Liver (tissue), 9 donors: ENCODE results near the gene CACNA1D. TPM values are rescaled to one million over a fixed set of nuclear protein-coding genes. Genes with fewer than 3 reads are reported as not detected.

Experiments
- DNase-seq: peaks from one replicate; pipeline ENCODE4 v3.0.0-alpha.2; 2017; ENCODE audit warnings: low spot score
- H3K27ac ChIP-seq, 2 donors: one replicate each; pipeline ENCODE4 v1.7.0; 2013; ENCODE audit warnings: inconsistent platforms in 2 of 2, low read length in 2 of 2, control low read depth in 1 of 2, low read depth in 1 of 2, mild to moderate bottlenecking in 1 of 2
- H3K27me3 ChIP-seq, 4 donors: one replicate each; pipeline versions ENCODE4 v1.6.1 to v1.7.0; 2013; ENCODE audit warnings: low read length in 3 of 4, inconsistent platforms in 1 of 4, mild to moderate bottlenecking in 1 of 4, moderate library complexity in 1 of 4; ENCODE audit not compliant: control insufficient read depth in 4 of 4, insufficient read depth in 4 of 4
- H3K36me3 ChIP-seq, 4 donors: one replicate each; pipeline versions ENCODE4 v1.6.1 to v1.7.0; 2013; ENCODE audit warnings: low read length in 3 of 4, mild to moderate bottlenecking in 3 of 4, low read depth in 1 of 4, moderate library complexity in 1 of 4; ENCODE audit not compliant: control insufficient read depth in 4 of 4, insufficient read depth in 3 of 4
- H3K4me1 ChIP-seq, 4 donors: one replicate each; pipeline versions ENCODE4 v1.6.1 to v1.7.0; 2013; ENCODE audit warnings: low read length in 3 of 4, mild to moderate bottlenecking in 3 of 4, moderate library complexity in 1 of 4; ENCODE audit not compliant: control insufficient read depth in 4 of 4, insufficient read depth in 4 of 4
- H3K4me3 ChIP-seq, 3 donors: one replicate each; pipeline versions ENCODE4 v1.6.1 to v1.7.0; 2013; ENCODE audit warnings: low read length in 3 of 3, control low read depth in 1 of 3, low read depth in 1 of 3, mild to moderate bottlenecking in 1 of 3
- H3K9ac ChIP-seq, 2 donors: one replicate each; pipeline ENCODE4 v1.7.0; 2013; ENCODE audit warnings: low read length in 2 of 2, mild to moderate bottlenecking in 2 of 2, moderate library complexity in 2 of 2, control low read depth in 1 of 2, low read depth in 1 of 2
- H3K9me3 ChIP-seq, 4 donors: one replicate each; pipeline versions ENCODE4 v1.6.1 to v1.7.0; 2013; ENCODE audit warnings: low read length in 3 of 4; ENCODE audit not compliant: control insufficient read depth in 4 of 4
- ATF3 ChIP-seq: IDR thresholded peaks from 2 replicates; pipeline ENCODE4 v1.6.1; 2016; ENCODE audit warnings: antibody characterized with exemption
- CTCF ChIP-seq: fragments of 150-350 bp; IDR thresholded peaks from 2 replicates; pipeline ENCODE4 v1.5.1; 2017; ENCODE audit warnings: improper control_type of control experiment, low read depth, low read length; ENCODE audit not compliant: missing input control
- EGR1 ChIP-seq, 2 donors: IDR thresholded peaks; 2 replicates each; pipeline ENCODE4 v1.6.1; 2016 to 2018; ENCODE audit warnings: antibody characterized with exemption in 2 of 2, low read depth in 2 of 2
- FOXA1 ChIP-seq: IDR thresholded peaks from 2 replicates; pipeline ENCODE4 v1.6.1; 2016; ENCODE audit warnings: antibody characterized with exemption
- FOXA2 ChIP-seq: IDR thresholded peaks from 2 replicates; pipeline ENCODE4 v1.6.1; 2016; ENCODE audit warnings: antibody characterized with exemption
- GABPA ChIP-seq, 2 donors: IDR thresholded peaks in 1 of 2; conservative IDR thresholded peaks in 1 of 2; 2 replicates each; pipeline ENCODE4 v1.6.1; 2016; ENCODE audit warnings: antibody characterized with exemption in 2 of 2, mild to moderate bottlenecking in 1 of 2, moderate library complexity in 1 of 2
- HNF4A ChIP-seq, 2 donors: conservative IDR thresholded peaks; 2 replicates each; pipeline ENCODE4 v1.6.1; 2016; ENCODE audit warnings: antibody characterized with exemption in 2 of 2, mild to moderate bottlenecking in 2 of 2
- HNF4G ChIP-seq: IDR thresholded peaks from 2 replicates; pipeline ENCODE4 v1.6.1; 2016; ENCODE audit warnings: antibody characterized with exemption
- JUND ChIP-seq, 2 donors: IDR thresholded peaks; 2 replicates each; pipeline ENCODE4 v1.6.1; 2016; ENCODE audit warnings: antibody characterized with exemption in 2 of 2
- MAX ChIP-seq: IDR thresholded peaks from 2 replicates; pipeline ENCODE4 v1.6.1; 2016; ENCODE audit warnings: antibody characterized with exemption
- NR2F2 ChIP-seq: IDR thresholded peaks from 2 replicates; pipeline ENCODE4 v1.6.1; 2016; ENCODE audit warnings: antibody characterized with exemption
- RAD21 ChIP-seq, 2 donors: IDR thresholded peaks; 2 replicates each; pipeline ENCODE4 v1.6.1; 2016; ENCODE audit warnings: antibody characterized with exemption in 2 of 2, mild to moderate bottlenecking in 2 of 2
- REST ChIP-seq: IDR thresholded peaks from 2 replicates; pipeline ENCODE4 v1.6.1; 2016; ENCODE audit warnings: antibody characterized with exemption, mild to moderate bottlenecking
- RXRA ChIP-seq, 2 donors: IDR thresholded peaks; 2 replicates each; pipeline ENCODE4 v1.6.1; 2017 to 2018; ENCODE audit warnings: antibody characterized with exemption in 2 of 2, mild to moderate bottlenecking in 1 of 2
- SP1 ChIP-seq: IDR thresholded peaks from 2 replicates; pipeline ENCODE4 v1.6.1; 2018; ENCODE audit warnings: antibody characterized with exemption, mild to moderate bottlenecking
- TAF1 ChIP-seq: conservative IDR thresholded peaks from 2 replicates; pipeline ENCODE4 v1.6.1; 2016; ENCODE audit warnings: antibody characterized with exemption, mild to moderate bottlenecking
- YY1 ChIP-seq: IDR thresholded peaks from 2 replicates; pipeline ENCODE4 v1.6.1; 2016; ENCODE audit warnings: antibody characterized with exemption, mild to moderate bottlenecking
- ZBTB33 ChIP-seq: IDR thresholded peaks from 2 replicates; pipeline ENCODE4 v1.6.1; 2016; ENCODE audit warnings: antibody characterized with exemption
- WGBS: extraction: QIAGEN DNeasy Blood & Tissue Kit; methylation state at CpG from one replicate; pipeline ENCODE4 v1.1.7; 2013; 5-methylcytosine and 5-hydroxymethylcytosine counted together
- polyA plus RNA-seq, 2 donors: library from polyadenylated mRNA; stranded (reverse) in 1 of 2; unstranded in 1 of 2; fragments of 200-250 nt in 1 of 2; fragments of >200 nt in 1 of 2; fragmentation: Nextera tagmentation in 1 of 2; extraction: Ambion mirVana in 1 of 2; gene quantifications; one replicate each; pipeline versions ENCODE4 v1.2.1 to v1.2.3, GENCODE V29; 2013 to 2015
- total RNA-seq, 2 donors: library from RNA; depleted of rRNA; stranded (reverse); fragments of >200 nt; gene quantifications; one replicate each; pipeline ENCODE4 v1.2.3, GENCODE V29; 2014
- donor health status: healthy.
- donor health status: healthy.
- donor health status: healthy.
- donor health status: healthy.
- donor health status: healthy.

The CACNA1D gene
- total and polyA plus RNA-seq, 4 donors: 1.8 to 18.9 (median 3.4) TPM

GRCh38 chr3:53658613-53659193 lies 164.3 kb downstream of the CACNA1D start:
- no peak overlapping the region for H3K4me3 ChIP-seq
- H3K27ac ChIP-seq: no peak overlapping the region
- no peak for DNase-seq
- no peaks in the 10 kb centered on the region for H3K27me3 ChIP-seq
- WGBS: 75% methylated on average over 6 of the region's 6 CpGs
- H3K4me1 ChIP-seq: no peaks in the 10 kb centered on the region
- H3K36me3 ChIP-seq: peaks cover 1 to 18% (median 7%) of the 10 kb centered on the region in 4 donors
- TF ChIP-seq HNF4G: no peak
- no peak for TF ChIP-seq NR2F2
- TF ChIP-seq EGR1 (IDR thresholded peaks at IDR 0.05; ENCODE audit: low read depth in 2 of 2): no peak
- TF ChIP-seq FOXA1: no peak
- no peak for TF ChIP-seq GABPA (IDR thresholded peaks at IDR 0.05 in 1 of 2, conservative IDR thresholded peaks at IDR 0.05 in 1 of 2)
- no peak for TF ChIP-seq REST
- TF ChIP-seq SP1: no peak
- TF ChIP-seq ZBTB33: no peak
- no peak for TF ChIP-seq FOXA2
- TF ChIP-seq YY1: no peak
- no peak for TF ChIP-seq HNF4A (conservative IDR thresholded peaks at IDR 0.05)
- no peak for TF ChIP-seq RAD21 (IDR thresholded peaks at IDR 0.05)
- TF ChIP-seq CTCF: no peak
- TF ChIP-seq TAF1: no peak
- H3K9ac ChIP-seq: no peak overlapping the region
- H3K9me3 ChIP-seq: peaks cover 6 to 20% (median 13%) of the 10 kb centered on the region in 4 donors

GRCh38 chr3:53659996-53660395 lies 165.6 kb downstream of the CACNA1D start:
- H3K9ac ChIP-seq: no peak overlapping the region
- no peak for DNase-seq
- 97% methylated on average over 7 of the region's 7 CpGs for WGBS
- TF ChIP-seq JUND (IDR thresholded peaks at IDR 0.05) (no peak), MAX (no peak), FOXA2 (no peak), RXRA (IDR thresholded peaks at IDR 0.05) (no peak), GABPA (IDR thresholded peaks at IDR 0.05 in 1 of 2, conservative IDR thresholded peaks at IDR 0.05 in 1 of 2) (no peak), HNF4G (no peak), SP1 (no peak), CTCF (no peak), ATF3 (no peak), REST (no peak), NR2F2 (no peak), HNF4A (conservative IDR thresholded peaks at IDR 0.05) (no peak), TAF1 (no peak)

More at GRCh38 chr3:53659996-53660395, 165.6 kb downstream of the CACNA1D start:
- H3K27ac ChIP-seq: no peak overlapping the region
- no peaks in the 10 kb centered on the region for H3K4me1 ChIP-seq
- H3K27me3 ChIP-seq: no peaks in the 10 kb centered on the region
- H3K36me3 ChIP-seq: peaks cover 1 to 18% (median 7%) of the 10 kb centered on the region in 4 donors
- peaks cover 6 to 20% (median 13%) of the 10 kb centered on the region in 4 donors for H3K9me3 ChIP-seq
- H3K4me3 ChIP-seq: no peak overlapping the region
